HCT116 (cell line): ENCODE results near the gene EXOC4. TPM values are rescaled to one million over a fixed set of nuclear protein-coding genes. Genes with fewer than 3 reads are reported as not detected.

Experiments
- ATAC-seq: fragments of 200-7000 bp; cut with Tn5 transposase; 2 replicates; pipeline ENCODE4 v1.9.1; 2020; ENCODE audit warnings: mild to moderate bottlenecking, moderate library complexity
- BruUV-seq: library from RNA; stranded (reverse); fragments of 400-500 nt; replicated peaks from 2 replicates; lab custom pipeline; 2021; lab: Mats Ljungman, UMichigan
- CTCF ChIA-PET: fragments of 300-600 bp; sonication (Branson Sonifier 250); formaldehyde crosslinking; loops from one replicate; lab custom pipeline; 2021; ENCODE audit warnings: antibody characterized with exemption; lab: Charles Lee
- POLR2A ChIA-PET: fragments of 300-600, 350-600 bp; sonication (Branson Sonifier 250); formaldehyde crosslinking; loops from one replicate; lab custom pipeline; 2021; ENCODE audit warnings: antibody characterized with exemption; lab: Charles Lee
- RAD21 ChIA-PET, 2 experiments: fragments of 300-600 bp; sonication (Branson Sonifier 250); formaldehyde crosslinking; loops; one replicate each; lab custom pipeline; 2023; ENCODE audit warnings: low total read pairs in 2 of 2; ENCODE audit not compliant: uncharacterized antibody in 2 of 2, unreplicated experiment in 2 of 2, low non-redundant PET in 1 of 2; lab: Charles Lee
- DNase-seq: peaks from one replicate; pipeline ENCODE4 v3.0.0-alpha.2; 2010; ENCODE audit warnings: low read depth, low spot score
- H2AFZ ChIP-seq: fragments of 200-600 bp; shearing (Covaris generic), sonication (generic); 2 replicates; pipeline ENCODE4 v1.6.1; 2017; ENCODE audit warnings: low read depth, mixed run types, mixed read lengths, antibody characterized with exemption, low read length; ENCODE audit not compliant: poor library complexity, severe bottlenecking
- H3K27ac ChIP-seq: 2 replicates; pipeline ENCODE4 v1.5.1; 2012; ENCODE audit warnings: low read depth, low read length
- H3K27me3 ChIP-seq: fragments of 200-600 bp; sonication (generic); 2 replicates; pipeline ENCODE4 v1.6.1; 2016; ENCODE audit warnings: mixed run types, low read length, mixed read lengths; ENCODE audit not compliant: insufficient read depth
- H3K36me3 ChIP-seq, 2 experiments: fragments of 200-500 bp in 1 of 2; fragments of 200-600 bp in 1 of 2; sonication (Bioruptor generic) in 1 of 2; sonication (generic) in 1 of 2; 2 replicates each; pipeline versions ENCODE4 v1.5.1 to v1.6.1; 2014 to 2016; ENCODE audit warnings: low read length in 2 of 2, inconsistent platforms in 1 of 2, mixed read lengths in 1 of 2, mixed run types in 1 of 2; ENCODE audit not compliant: insufficient read depth in 2 of 2, control insufficient read depth in 1 of 2
- H3K4me1 ChIP-seq, 2 experiments: fragments of 200-600 bp in 1 of 2; sonication (generic) in 1 of 2; 2 replicates each; pipeline versions ENCODE4 v1.5.1 to v1.6.1; 2012 to 2017; ENCODE audit warnings: low read length in 2 of 2, inconsistent platforms in 1 of 2, mild to moderate bottlenecking in 1 of 2, mixed read lengths in 1 of 2, mixed run types in 1 of 2, moderate library complexity in 1 of 2; ENCODE audit not compliant: insufficient read depth in 2 of 2, control insufficient read depth in 1 of 2
- H3K4me2 ChIP-seq: fragments of 200-600 bp; sonication (generic); 2 replicates; pipeline ENCODE4 v1.6.1; 2017; ENCODE audit warnings: mixed run types, low read length, mixed read lengths
- H3K4me3 ChIP-seq, 2 experiments: fragments of 200-600 bp in 1 of 2; sonication (generic) in 1 of 2; replicated peaks in 1 of 2; 2 replicates each; pipeline ENCODE4 v1.5.1; 2011 to 2016; ENCODE audit warnings: low read length in 2 of 2, control low read depth in 1 of 2, low read depth in 1 of 2, mild to moderate bottlenecking in 1 of 2, mixed read lengths in 1 of 2, mixed run types in 1 of 2
- H3K79me2 ChIP-seq: fragments of 200-600 bp; sonication (generic); 2 replicates; pipeline ENCODE4 v1.6.1; 2017; ENCODE audit warnings: mild to moderate bottlenecking, mixed run types, low read length, moderate library complexity, mixed read lengths; ENCODE audit not compliant: insufficient read depth
- H3K9ac ChIP-seq: fragments of 200-600 bp; sonication (generic); 2 replicates; pipeline ENCODE4 v1.6.1; 2016; ENCODE audit warnings: low read length, mixed read lengths
- H3K9me2 ChIP-seq: fragments of 200-600 bp; sonication (generic), shearing (Covaris generic); 2 replicates; pipeline ENCODE4 v1.6.1; 2017; ENCODE audit warnings: mixed run types, mild to moderate bottlenecking, moderate library complexity; ENCODE audit not compliant: insufficient read depth
- H3K9me3 ChIP-seq, 2 experiments: fragments of 200-500 bp in 1 of 2; fragments of 200-600 bp in 1 of 2; sonication (Bioruptor generic) in 1 of 2; sonication (generic) in 1 of 2; 2 replicates each; pipeline ENCODE4 v1.6.1; 2014 to 2017; ENCODE audit warnings: low read length in 2 of 2, mixed read lengths in 2 of 2, inconsistent platforms in 1 of 2, low read depth in 1 of 2, mild to moderate bottlenecking in 1 of 2, mixed run types in 1 of 2, moderate library complexity in 1 of 2; ENCODE audit not compliant: control insufficient read depth in 1 of 2, insufficient read depth in 1 of 2
- H4K20me1 ChIP-seq: fragments of 200-600 bp; sonication (generic), shearing (Covaris generic); 2 replicates; pipeline ENCODE4 v1.6.1; 2017; ENCODE audit warnings: mixed run types, mild to moderate bottlenecking, moderate library complexity; ENCODE audit not compliant: insufficient read depth
- ATF3 ChIP-seq: IDR thresholded peaks from 2 replicates; pipeline ENCODE4 v1.6.1; 2012
- CBX3 ChIP-seq: IDR thresholded peaks from 2 replicates; pipeline ENCODE4 v1.6.1; 2012; ENCODE audit warnings: low read depth
- EZH2 ChIP-seq: fragments of 200-600 bp; sonication (generic); IDR thresholded peaks from 2 replicates; pipeline ENCODE4 v1.6.1; 2017; ENCODE audit warnings: antibody characterized with exemption, mixed run types
- EZH2phosphoT487 ChIP-seq: fragments of 200-600 bp; IDR thresholded peaks from 2 replicates; pipeline ENCODE4 v1.6.1; 2018; ENCODE audit warnings: antibody characterized with exemption, borderline replicate concordance
- FOSL1 ChIP-seq: IDR thresholded peaks from 2 replicates; pipeline ENCODE4 v1.6.1; 2012; ENCODE audit warnings: low read depth
- POLR2AphosphoS5 ChIP-seq: IDR thresholded peaks from 2 replicates; pipeline ENCODE4 v1.6.1; 2011; ENCODE audit warnings: mild to moderate bottlenecking, low read depth, low read length, moderate library complexity
- REST ChIP-seq: IDR thresholded peaks from 2 replicates; pipeline ENCODE4 v1.6.1; 2012; ENCODE audit warnings: low read depth
- SIN3A ChIP-seq: IDR thresholded peaks from 2 replicates; pipeline ENCODE4 v1.6.1; 2012; ENCODE audit warnings: low read depth
- intact Hi-C: fragments of 100-400 bp; cut with micrococcal nuclease; formaldehyde crosslinking; loops from 2 replicates; pipeline ENCODE4 v1.10.0; 2022
- total RNA-seq: library from RNA; stranded (reverse); gene quantifications from one replicate; pipeline ENCODE4 v1.2.1, GENCODE V29; 2021; ENCODE audit not compliant: unreplicated experiment

Gene EXOC4
- total RNA-seq, 1 experiment from 2014 or later, result 40.3 TPM

- no peak for ATAC-seq
- TF ChIP-seq CBX3, result no peak
- no peak for TF ChIP-seq POLR2AphosphoS5
- no peak for TF ChIP-seq ATF3
- Histone ChIP-seq H3K9me3 (no peaks in the 10 kb centered on the region), H3K9ac (no peak overlapping the region), H3K27ac (no peak overlapping the region), H3K27me3 (no peaks in the 10 kb centered on the region), H3K79me2 (no peaks in the 10 kb centered on the region), H2AFZ (no peak overlapping the region), H3K9me2 (no peaks in the 10 kb centered on the region), H3K4me2 (no peak overlapping the region), H3K4me1 (no peaks in the 10 kb centered on the region), H3K4me3 (no peak overlapping the region), H3K36me3 (no peaks in the 10 kb centered on the region), H4K20me1 (no peaks in the 10 kb centered on the region)
- CTCF ChIA-PET, result no interaction called here
- RAD21 ChIA-PET, result no interaction called here
- no TSS peak for BruUV-seq
- POLR2A ChIA-PET, result no interaction called here
- intact Hi-C loops, result no loop called here
- no peak for DNase-seq
Measured at GRCh38 chr7:134105841-134106240, 853.0 kb downstream of the EXOC4 start.

- Histone ChIP-seq H3K4me3 (no peak overlapping the region), H3K27ac (no peak overlapping the region), H3K9ac (no peak overlapping the region), H3K27me3 (no peaks in the 10 kb centered on the region), H3K9me3 (no peaks in the 10 kb centered on the region), H3K79me2 (no peaks in the 10 kb centered on the region), H2AFZ (no peak overlapping the region), H3K9me2 (no peaks in the 10 kb centered on the region), H3K4me2 (no peak overlapping the region), H4K20me1 (no peaks in the 10 kb centered on the region), H3K36me3 (no peaks in the 10 kb centered on the region), H3K4me1 (no peaks in the 10 kb centered on the region)
- DNase-seq, result no peak
- ChIA-PET POLR2A (no interaction called here), RAD21 (no interaction called here), CTCF (no interaction called here)
- intact Hi-C loops, result no loop called here
- BruUV-seq, result no TSS peak
- TF ChIP-seq SIN3A (no peak), EZH2phosphoT487 (no peak), EZH2 (no peak), FOSL1 (no peak), REST (no peak), CBX3 (no peak)
- ATAC-seq, result no peak
Measured at GRCh38 chr7:134108802-134109201, 855.9 kb downstream of the EXOC4 start.
